Nephron progenitor cell (in vitro differentiated cells): Measurements from ENCODE around the gene PRICKLE2.

Experiments
- DNase-seq: peaks from one replicate; pipeline ENCODE4 v3.0.0; 2021
- H3K27ac Mint-ChIP-seq: 2 replicates; pipeline ENCODE4 v1.8.0; 2021; ENCODE audit warnings: mild to moderate bottlenecking, moderate library complexity, mixed read lengths
- H3K27me3 Mint-ChIP-seq: 2 replicates; pipeline ENCODE4 v1.8.0; 2021; ENCODE audit warnings: mild to moderate bottlenecking, low read depth, mixed read lengths; ENCODE audit not compliant: poor library complexity
- H3K36me3 Mint-ChIP-seq: 2 replicates; pipeline ENCODE4 v1.8.0; 2021; ENCODE audit warnings: low read depth, mixed read lengths
- H3K4me1 Mint-ChIP-seq: 2 replicates; pipeline ENCODE4 v1.8.0; 2021; ENCODE audit warnings: mixed read lengths
- H3K4me3 Mint-ChIP-seq: 2 replicates; pipeline ENCODE4 v1.8.0; 2021; ENCODE audit warnings: mild to moderate bottlenecking, moderate library complexity, mixed read lengths
- H3K9me3 Mint-ChIP-seq: 2 replicates; pipeline ENCODE4 v1.8.0; 2021; ENCODE audit warnings: mild to moderate bottlenecking, moderate library complexity, mixed read lengths
- TF ChIP-seq, protein P1 (sequence below): fragments of 200-600 bp; sonication (generic); IDR thresholded peaks from 2 replicates; pipeline ENCODE4 v1.5.0; 2021; ENCODE audit warnings: antibody characterized with exemption

PRICKLE2 gene

GRCh38 chr3:64224826-64225610, at the start of gene PRICKLE2:
TSS of gene PRICKLE2 (minus strand) at chr3:64225466. CDS start at chr3:64198927, 26,539 bp downstream.
- Mint-ChIP-seq H3K4me3 (peak within 1 kb of the TSS; percentile 78), H3K27me3 (peaks cover 2% of the 10 kb centered on the region), H3K9me3 (no peaks in the 10 kb centered on the region), H3K27ac (peak within 1 kb of the TSS; percentile 93), H3K36me3 (no peaks in the 10 kb centered on the region), H3K4me1 (peaks cover 92% of the 10 kb centered on the region)
- peak; percentile 61 for DNase-seq
- TF ChIP-seq, protein P1, sequence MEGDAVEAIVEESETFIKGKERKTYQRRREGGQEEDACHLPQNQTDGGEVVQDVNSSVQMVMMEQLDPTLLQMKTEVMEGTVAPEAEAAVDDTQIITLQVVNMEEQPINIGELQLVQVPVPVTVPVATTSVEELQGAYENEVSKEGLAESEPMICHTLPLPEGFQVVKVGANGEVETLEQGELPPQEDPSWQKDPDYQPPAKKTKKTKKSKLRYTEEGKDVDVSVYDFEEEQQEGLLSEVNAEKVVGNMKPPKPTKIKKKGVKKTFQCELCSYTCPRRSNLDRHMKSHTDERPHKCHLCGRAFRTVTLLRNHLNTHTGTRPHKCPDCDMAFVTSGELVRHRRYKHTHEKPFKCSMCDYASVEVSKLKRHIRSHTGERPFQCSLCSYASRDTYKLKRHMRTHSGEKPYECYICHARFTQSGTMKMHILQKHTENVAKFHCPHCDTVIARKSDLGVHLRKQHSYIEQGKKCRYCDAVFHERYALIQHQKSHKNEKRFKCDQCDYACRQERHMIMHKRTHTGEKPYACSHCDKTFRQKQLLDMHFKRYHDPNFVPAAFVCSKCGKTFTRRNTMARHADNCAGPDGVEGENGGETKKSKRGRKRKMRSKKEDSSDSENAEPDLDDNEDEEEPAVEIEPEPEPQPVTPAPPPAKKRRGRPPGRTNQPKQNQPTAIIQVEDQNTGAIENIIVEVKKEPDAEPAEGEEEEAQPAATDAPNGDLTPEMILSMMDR, result no peak

GRCh38 chr3:64272842-64273241, 47.6 kb upstream of the PRICKLE2 start:
- DNase-seq, result no peak
- TF ChIP-seq, protein P1, result no peak
- no peak overlapping the region for H3K4me3 Mint-ChIP-seq
- peaks cover 14% of the 10 kb centered on the region for H3K36me3 Mint-ChIP-seq
- no peak overlapping the region for H3K27ac Mint-ChIP-seq
- H3K4me1 Mint-ChIP-seq, result peaks cover 27% of the 10 kb centered on the region
- H3K27me3 Mint-ChIP-seq, result peaks cover under 1% of the 10 kb centered on the region
- peaks cover 36% of the 10 kb centered on the region for H3K9me3 Mint-ChIP-seq

GRCh38 chr3:64272271-64272670, 47.0 kb upstream of the PRICKLE2 start:
- H3K27me3 Mint-ChIP-seq, result no peaks in the 10 kb centered on the region
- peaks cover 14% of the 10 kb centered on the region for H3K36me3 Mint-ChIP-seq
- no peak for DNase-seq
- H3K4me1 Mint-ChIP-seq, result peaks cover 29% of the 10 kb centered on the region
- TF ChIP-seq, protein P1, result no peak
- H3K27ac Mint-ChIP-seq, result no peak overlapping the region
- peaks cover 35% of the 10 kb centered on the region for H3K9me3 Mint-ChIP-seq
- no peak overlapping the region for H3K4me3 Mint-ChIP-seq

GRCh38 chr3:64271631-64272030, 46.4 kb upstream of the PRICKLE2 start:
- TF ChIP-seq, protein P1, result no peak

GRCh38 chr3:64270866-64271260, 45.6 kb upstream of the PRICKLE2 start:
- H3K4me1 Mint-ChIP-seq, result peaks cover 35% of the 10 kb centered on the region
- no peak for DNase-seq
- H3K36me3 Mint-ChIP-seq, result peaks cover 14% of the 10 kb centered on the region
- no peak overlapping the region for H3K4me3 Mint-ChIP-seq
- no peaks in the 10 kb centered on the region for H3K27me3 Mint-ChIP-seq
- H3K9me3 Mint-ChIP-seq, result peaks cover 35% of the 10 kb centered on the region
- H3K27ac Mint-ChIP-seq, result no peak overlapping the region
- TF ChIP-seq, protein P1, result no peak

More at GRCh38 chr3:64271631-64272030, 46.4 kb upstream of the PRICKLE2 start:
- no peak overlapping the region for H3K27ac Mint-ChIP-seq
- no peak overlapping the region for H3K4me3 Mint-ChIP-seq
- DNase-seq, result no peak
- H3K4me1 Mint-ChIP-seq, result peaks cover 35% of the 10 kb centered on the region
- peaks cover 14% of the 10 kb centered on the region for H3K36me3 Mint-ChIP-seq
- peaks cover 35% of the 10 kb centered on the region for H3K9me3 Mint-ChIP-seq
- no peaks in the 10 kb centered on the region for H3K27me3 Mint-ChIP-seq
